Measurements from ENCODE around the gene RAP1B.

The RAP1B gene

DNA sequence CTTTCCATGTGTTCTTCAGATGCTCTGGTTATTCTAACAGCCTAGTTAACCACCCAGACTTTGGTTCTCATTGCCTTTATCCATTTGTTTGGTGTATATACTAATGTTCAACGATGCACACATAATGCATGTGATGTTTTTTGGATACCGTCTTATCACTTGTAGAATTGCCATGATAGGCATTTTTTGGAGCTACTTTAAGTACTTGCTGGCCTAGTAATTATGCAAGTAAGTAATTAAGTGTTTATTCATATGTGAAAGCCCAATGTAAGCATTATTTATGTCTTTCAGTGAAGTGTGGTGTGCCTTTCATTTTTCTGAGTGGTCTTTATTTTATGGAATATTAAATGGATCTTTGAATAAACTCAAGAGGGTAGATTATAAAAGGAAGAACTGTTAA, 14.2 kb downstream of the RAP1B start:
- DNase-seq (ENCODE audit: extremely low spot score), result no peak
- TF ChIP-seq TARDBP (IDR thresholded peaks at IDR 0.05) (no peak), CTBP1 (IDR thresholded peaks at IDR 0.05; ENCODE audit: borderline replicate concordance) (no peak), LEF1 (IDR thresholded peaks at IDR 0.05; ENCODE audit: borderline replicate concordance) (no peak), ELF4 (IDR thresholded peaks at IDR 0.05) (no peak), ARNT (IDR thresholded peaks at IDR 0.05) (no peak), HDGF (IDR thresholded peaks at IDR 0.05; ENCODE audit: borderline replicate concordance) (no peak), FOXM1 (IDR thresholded peaks at IDR 0.05; ENCODE audit: borderline replicate concordance) (no peak), SUZ12 (IDR thresholded peaks at IDR 0.05) (no peak), FOXK2 (IDR thresholded peaks at IDR 0.05) (no peak), ZNF384 (IDR thresholded peaks at IDR 0.05) (no peak), SP1 (IDR thresholded peaks at IDR 0.05) (no peak)
- TF ChIP-seq, protein P1, sequence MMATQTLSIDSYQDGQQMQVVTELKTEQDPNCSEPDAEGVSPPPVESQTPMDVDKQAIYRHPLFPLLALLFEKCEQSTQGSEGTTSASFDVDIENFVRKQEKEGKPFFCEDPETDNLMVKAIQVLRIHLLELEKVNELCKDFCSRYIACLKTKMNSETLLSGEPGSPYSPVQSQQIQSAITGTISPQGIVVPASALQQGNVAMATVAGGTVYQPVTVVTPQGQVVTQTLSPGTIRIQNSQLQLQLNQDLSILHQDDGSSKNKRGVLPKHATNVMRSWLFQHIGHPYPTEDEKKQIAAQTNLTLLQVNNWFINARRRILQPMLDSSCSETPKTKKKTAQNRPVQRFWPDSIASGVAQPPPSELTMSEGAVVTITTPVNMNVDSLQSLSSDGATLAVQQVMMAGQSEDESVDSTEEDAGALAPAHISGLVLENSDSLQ (IDR thresholded peaks at IDR 0.05), result no peak
- CTCF ChIA-PET, result no interaction called here
- POLR2A ChIA-PET, result interaction anchor here (0.6 kb wide), 1 partner anchor 26 kb away, joined by 4 read pairs; no protein-coding TSS in a partner anchor

DNA sequence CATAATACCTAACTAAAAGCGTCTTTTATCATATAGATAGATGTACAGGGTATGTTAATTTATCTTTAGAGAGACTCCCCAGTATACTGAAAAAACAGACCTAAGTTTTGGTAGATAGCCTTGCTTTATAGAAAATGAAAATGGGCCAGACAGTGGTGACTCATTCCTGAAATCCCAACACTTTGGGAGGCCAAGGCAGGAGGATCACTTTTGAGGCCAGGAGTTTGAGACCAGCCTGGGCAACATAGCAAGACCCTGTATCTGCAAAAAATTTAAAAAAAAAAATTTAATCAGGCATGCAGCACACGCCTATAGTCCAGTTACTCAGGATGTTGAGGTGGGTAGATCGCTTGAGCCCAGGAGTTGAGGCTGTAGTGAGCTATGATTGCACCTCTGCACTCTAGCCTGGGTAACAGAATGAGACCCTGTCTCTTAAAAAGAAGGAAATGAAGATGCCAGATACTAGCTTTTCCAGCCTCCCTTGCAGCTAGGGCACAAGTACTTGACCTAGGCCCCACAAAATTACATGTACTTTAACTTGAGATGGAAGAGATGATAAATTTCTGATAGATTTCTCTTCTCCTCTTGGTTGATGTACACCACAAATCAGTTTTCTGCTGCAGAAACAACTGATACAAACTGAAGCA, 17.1 kb downstream of the RAP1B start:
- DNase-seq (ENCODE audit: extremely low spot score), result no peak
- no peak for TF ChIP-seq BHLHE40 (IDR thresholded peaks at IDR 0.05; ENCODE audit: borderline replicate concordance)
- TF ChIP-seq, protein P1 (IDR thresholded peaks at IDR 0.05), result no peak
- TF ChIP-seq FOXK2 (IDR thresholded peaks at IDR 0.05), result no peak
- no peak for TF ChIP-seq SUZ12 (IDR thresholded peaks at IDR 0.05)
- no peak for TF ChIP-seq L3MBTL2 (conservative IDR thresholded peaks at IDR 0.05)
- TF ChIP-seq ZNF384 (IDR thresholded peaks at IDR 0.05), result no peak
- TF ChIP-seq LEF1 (IDR thresholded peaks at IDR 0.05; ENCODE audit: borderline replicate concordance), result no peak
- TF ChIP-seq FOXA1 (IDR thresholded peaks at IDR 0.05), result no peak
- TF ChIP-seq FOXM1 (IDR thresholded peaks at IDR 0.05; ENCODE audit: borderline replicate concordance), result no peak
- no peak for TF ChIP-seq NFRKB (IDR thresholded peaks at IDR 0.05)
- no peak for TF ChIP-seq TARDBP (IDR thresholded peaks at IDR 0.05)
- no peak for TF ChIP-seq SP1 (IDR thresholded peaks at IDR 0.05)
- no peak for TF ChIP-seq CTBP1 (IDR thresholded peaks at IDR 0.05; ENCODE audit: borderline replicate concordance)
- TF ChIP-seq ELF4 (IDR thresholded peaks at IDR 0.05), result no peak
- TF ChIP-seq ARNT (IDR thresholded peaks at IDR 0.05), result no peak
- TF ChIP-seq HDGF (IDR thresholded peaks at IDR 0.05; ENCODE audit: borderline replicate concordance), result no peak
- ChIA-PET POLR2A (no interaction called here), CTCF (no interaction called here)

GRCh38 chr12:68628698-68629097, 18.0 kb downstream of the RAP1B start:
- ChIA-PET POLR2A (interaction anchor here (1.2 kb wide), 1 partner anchor 16 kb away, joined by 6 read pairs; no protein-coding TSS in a partner anchor), CTCF (no interaction called here)
- no peak for TF ChIP-seq CTBP1 (IDR thresholded peaks at IDR 0.05; ENCODE audit: borderline replicate concordance)
- TF ChIP-seq, protein P1 (IDR thresholded peaks at IDR 0.05), result no peak
- TF ChIP-seq BHLHE40 (IDR thresholded peaks at IDR 0.05; ENCODE audit: borderline replicate concordance), result no peak
- no peak for TF ChIP-seq TARDBP (IDR thresholded peaks at IDR 0.05)
- no peak for TF ChIP-seq SUZ12 (IDR thresholded peaks at IDR 0.05)
- no peak for TF ChIP-seq L3MBTL2 (conservative IDR thresholded peaks at IDR 0.05)
- TF ChIP-seq FOXM1 (IDR thresholded peaks at IDR 0.05; ENCODE audit: borderline replicate concordance), result no peak
- no peak for TF ChIP-seq FOXK2 (IDR thresholded peaks at IDR 0.05)
- no peak for TF ChIP-seq ZNF384 (IDR thresholded peaks at IDR 0.05)
- no peak for DNase-seq (ENCODE audit: extremely low spot score)

GRCh38 chr12:68630050-68630449, 19.4 kb downstream of the RAP1B start:
- DNase-seq (ENCODE audit: extremely low spot score), result no peak
- TF ChIP-seq FOXA1 (IDR thresholded peaks at IDR 0.05), result no peak
- TF ChIP-seq, protein P1 (IDR thresholded peaks at IDR 0.05), result no peak
- TF ChIP-seq FOXM1 (IDR thresholded peaks at IDR 0.05; ENCODE audit: borderline replicate concordance), result no peak
- no peak for TF ChIP-seq CTBP1 (IDR thresholded peaks at IDR 0.05; ENCODE audit: borderline replicate concordance)
- TF ChIP-seq NFRKB (IDR thresholded peaks at IDR 0.05), result no peak
- ChIA-PET CTCF (no interaction called here), POLR2A (no interaction called here)

DNA sequence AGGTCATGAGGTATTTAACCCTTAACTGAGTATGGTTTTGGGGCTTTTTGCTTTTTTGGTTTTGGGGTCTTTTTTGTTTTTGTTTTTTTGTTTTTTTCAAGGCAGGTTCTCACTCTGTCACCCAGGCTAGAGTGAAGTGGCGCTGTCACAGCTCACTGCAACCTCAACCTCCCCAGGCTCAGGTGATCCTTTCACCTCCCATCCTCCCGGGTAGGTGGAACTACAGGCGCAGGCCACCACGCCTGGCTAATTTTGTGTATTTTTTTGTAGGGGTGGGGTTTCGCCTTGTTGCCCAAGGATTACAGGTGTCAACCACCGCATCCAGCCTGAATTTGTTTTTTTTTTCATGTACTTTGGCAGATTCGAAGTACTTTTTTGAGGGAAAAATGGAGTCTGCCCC, 19.9 kb downstream of the RAP1B start:
- POLR2A ChIA-PET, result no interaction called here
- TF ChIP-seq NFRKB (IDR thresholded peaks at IDR 0.05) (no peak), SP1 (IDR thresholded peaks at IDR 0.05) (no peak), FOXK2 (IDR thresholded peaks at IDR 0.05) (no peak), CTBP1 (IDR thresholded peaks at IDR 0.05; ENCODE audit: borderline replicate concordance) (no peak), ELF4 (IDR thresholded peaks at IDR 0.05) (no peak), FOXM1 (IDR thresholded peaks at IDR 0.05; ENCODE audit: borderline replicate concordance) (no peak), BHLHE40 (IDR thresholded peaks at IDR 0.05; ENCODE audit: borderline replicate concordance) (no peak), LEF1 (IDR thresholded peaks at IDR 0.05; ENCODE audit: borderline replicate concordance) (no peak), ZNF384 (IDR thresholded peaks at IDR 0.05) (no peak), HDGF (IDR thresholded peaks at IDR 0.05; ENCODE audit: borderline replicate concordance) (no peak), TARDBP (IDR thresholded peaks at IDR 0.05) (no peak), L3MBTL2 (conservative IDR thresholded peaks at IDR 0.05) (no peak), FOXA1 (IDR thresholded peaks at IDR 0.05) (no peak), ARNT (IDR thresholded peaks at IDR 0.05) (no peak), SUZ12 (IDR thresholded peaks at IDR 0.05) (no peak)
- TF ChIP-seq, protein P1 (IDR thresholded peaks at IDR 0.05), result no peak
- CTCF ChIA-PET, result no interaction called here
- no peak for DNase-seq (ENCODE audit: extremely low spot score)

Measured in HEK293T (cell line).